Panc1 (cell line): Measurements from ENCODE around the gene CRTC1. TPM values are rescaled to one million over a fixed set of nuclear protein-coding genes. Genes with fewer than 3 reads are reported as not detected.
A peak's percentile ranks its signal among the peaks of the same experiment; 100 is the strongest.

ENCODE experiments used
- ATAC-seq: fragments of 200-7000 bp; cut with Tn5 transposase; 2 replicates; pipeline ENCODE4 v1.9.1; 2020; ENCODE audit warnings: mild to moderate bottlenecking, moderate library complexity
- BruUV-seq: library from RNA; stranded (reverse); fragments of 400-500 nt; replicated peaks from 2 replicates; lab custom pipeline; 2021; lab: Mats Ljungman, UMichigan
- CTCF ChIA-PET: fragments of 300-600 bp; sonication (Branson Sonifier 250); formaldehyde crosslinking; loops from one replicate; lab custom pipeline; 2022; ENCODE audit warnings: antibody characterized with exemption; lab: Charles Lee
- POLR2A ChIA-PET: fragments of 300-600 bp; sonication (Branson Sonifier 250); formaldehyde crosslinking; loops from one replicate; lab custom pipeline; 2022; ENCODE audit warnings: antibody characterized with exemption; lab: Charles Lee
- DNase-seq: peaks from one replicate; pipeline ENCODE4 v3.0.0-alpha.2; 2010; ENCODE audit warnings: low read depth, low spot score
- H3K27ac ChIP-seq: 2 replicates; pipeline ENCODE4 v1.5.1; 2011; ENCODE audit warnings: mild to moderate bottlenecking, low read length, inconsistent platforms
- H3K27me3 ChIP-seq: fragments of 200-500 bp; sonication (Bioruptor generic); 2 replicates; pipeline ENCODE4 v1.6.0; 2014; ENCODE audit warnings: low read length, inconsistent platforms; ENCODE audit not compliant: control insufficient read depth, insufficient read depth
- H3K36me3 ChIP-seq: fragments of 200-500 bp; sonication (Bioruptor generic); 2 replicates; pipeline ENCODE4 v1.5.1; 2014; ENCODE audit warnings: inconsistent platforms, mild to moderate bottlenecking, low read length, moderate library complexity; ENCODE audit not compliant: control insufficient read depth, insufficient read depth
- H3K4me1 ChIP-seq: 2 replicates; pipeline ENCODE4 v1.5.1; 2011; ENCODE audit warnings: inconsistent platforms, mild to moderate bottlenecking, low read length, moderate library complexity; ENCODE audit not compliant: control insufficient read depth, insufficient read depth
- H3K4me3 ChIP-seq, 2 experiments: 2 replicates each; pipeline ENCODE4 v1.5.1; 2011 to 2012; ENCODE audit warnings: low read depth in 2 of 2, low read length in 2 of 2, mild to moderate bottlenecking in 2 of 2, inconsistent platforms in 1 of 2, moderate library complexity in 1 of 2
- H3K9me3 ChIP-seq: fragments of 200-500 bp; sonication (Bioruptor generic); 2 replicates; pipeline ENCODE4 v1.5.1; 2014; ENCODE audit warnings: low read depth, mild to moderate bottlenecking, inconsistent platforms, low read length, moderate library complexity; ENCODE audit not compliant: control insufficient read depth, insufficient read depth
- CTCF ChIP-seq: fragments of 450-650 bp; IDR thresholded peaks from 2 replicates; pipeline ENCODE4 v1.5.1; 2017; ENCODE audit warnings: mild to moderate bottlenecking
- POLR2AphosphoS5 ChIP-seq: IDR thresholded peaks from 2 replicates; pipeline ENCODE4 v1.6.1; 2012; ENCODE audit warnings: mild to moderate bottlenecking, low read depth, low read length, moderate library complexity
- REST ChIP-seq, 2 experiments: IDR thresholded peaks; 2 replicates each; pipeline ENCODE4 v1.6.1; 2011 to 2012; ENCODE audit warnings: low read depth in 2 of 2, control low read depth in 1 of 2, low read length in 1 of 2, mild to moderate bottlenecking in 1 of 2, moderate library complexity in 1 of 2; ENCODE audit not compliant: insufficient read depth in 1 of 2
- SIN3A ChIP-seq: IDR thresholded peaks from 2 replicates; pipeline ENCODE4 v1.6.1; 2012; ENCODE audit warnings: low read depth, mild to moderate bottlenecking, low read length, moderate library complexity, borderline replicate concordance; ENCODE audit not compliant: insufficient read depth
- TCF7L2 ChIP-seq: IDR thresholded peaks from 2 replicates; pipeline ENCODE4 v1.6.1; 2011; ENCODE audit warnings: mild to moderate bottlenecking, low read depth, low read length, inconsistent platforms
- in situ Hi-C: cut with HindIII; loops from 2 replicates; pipeline ENCODE4 v1.10.0; 2016; ENCODE audit warnings: low sequenced_read_pairs, low pct_unique_long_range_greater_than_20kb
- intact Hi-C: fragments of 100-400 bp; cut with micrococcal nuclease; formaldehyde crosslinking; loops from one replicate; pipeline ENCODE4 v1.10.0; 2022; ENCODE audit not compliant: unreplicated experiment
- total RNA-seq: library from RNA; stranded (reverse); gene quantifications from one replicate; pipeline ENCODE4 v1.2.1, GENCODE V29; 2021; ENCODE audit not compliant: unreplicated experiment

The CRTC1 gene
- total RNA-seq, 1 experiment from 2014 or later: 18.2 TPM

GRCh38 chr19:18657590-18658365 is 25.7 kb upstream of the CRTC1 start:
- no TSS peak for BruUV-seq
- no peak for DNase-seq

GRCh38 chr19:18658366-18658855 is 25.1 kb upstream of the CRTC1 start:
- CTCF ChIA-PET: no interaction called here
- BruUV-seq: no TSS peak
- Histone ChIP-seq H3K4me1 (peaks cover 7% of the 10 kb centered on the region; the same call in 1 of the 2 replicates), H3K9me3 (no peaks in the 10 kb centered on the region), H3K27ac (no peak overlapping the region; the same call in 1 of the 2 replicates), H3K4me3 (no peak overlapping the region), H3K27me3 (no peaks in the 10 kb centered on the region), H3K36me3 (no peaks in the 10 kb centered on the region)
- in situ Hi-C loops: no loop called here
- ATAC-seq (no peak; the same call in 1 of the 2 replicates), DNase-seq (no peak)
- intact Hi-C loops: no loop called here
- TF ChIP-seq CTCF: no peak
- TF ChIP-seq REST (IDR thresholded peaks at IDR 0.05; ENCODE audit: insufficient read depth in 1 of 2, low read depth in 2 of 2, low read length in 1 of 2): no peak
- no peak for TF ChIP-seq POLR2AphosphoS5
- POLR2A ChIA-PET: no interaction called here

More at GRCh38 chr19:18657590-18658365, 25.7 kb upstream of the CRTC1 start:
- intact Hi-C loops (no loop called here), in situ Hi-C loops (no loop called here)
- CTCF ChIA-PET: no interaction called here
- Histone ChIP-seq H3K27me3 (no peaks in the 10 kb centered on the region), H3K4me3 (no peak overlapping the region), H3K36me3 (no peaks in the 10 kb centered on the region), H3K4me1 (peaks cover 7% of the 10 kb centered on the region; the same call in 1 of the 2 replicates), H3K27ac (no peak overlapping the region), H3K9me3 (no peaks in the 10 kb centered on the region)
- ATAC-seq: peak; percentile 27; the same call in 1 of the 2 replicates
- TF ChIP-seq SIN3A: no peak
- TF ChIP-seq POLR2AphosphoS5: no peak
- no peak for TF ChIP-seq REST (IDR thresholded peaks at IDR 0.05; ENCODE audit: insufficient read depth in 1 of 2, low read depth in 2 of 2, low read length in 1 of 2)
- no peak for TF ChIP-seq TCF7L2
- no peak for TF ChIP-seq CTCF
- POLR2A ChIA-PET: no interaction called here
